Fibroblast of villous mesenchyme (primary cell): ENCODE measurements around the gene IFT80. TPM values are rescaled to one million over a fixed set of nuclear protein-coding genes. Genes with fewer than 3 reads are reported as not detected.

Experiments
- DNase-seq: peaks from one replicate; pipeline ENCODE4 v3.0.0-alpha.2; 2010; ENCODE audit warnings: low read depth
- H3K4me3 ChIP-seq: 2 replicates; pipeline ENCODE4 v1.5.1; 2011; ENCODE audit warnings: low read depth, mild to moderate bottlenecking, low read length
- CTCF ChIP-seq: IDR thresholded peaks from 2 replicates; pipeline ENCODE4 v1.5.1; 2012; ENCODE audit warnings: low read depth, mild to moderate bottlenecking, low read length; ENCODE audit not compliant: insufficient read depth
- total RNA-seq: library from RNA; depleted of rRNA; stranded (reverse); fragments of >200 nt; gene quantifications from 2 replicates; pipeline ENCODE4 v1.2.3, GENCODE V29; 2012

The IFT80 gene
- total RNA-seq, 1 donor: 47.9 TPM

GRCh38 chr3:160225176-160226025 lies 173.6 kb downstream of the IFT80 start, which contains the start of gene C3orf80:
Gene C3orf80, plus strand, starts transcription at chr3:160225422. Its CDS starts 214 bp downstream, at chr3:160225636.
- TF ChIP-seq CTCF: no peak
- H3K4me3 ChIP-seq: peak within 1 kb of the TSS; percentile 53
- peak; percentile 30 for DNase-seq

GRCh38 chr3:160224811-160225175 lies 174.2 kb downstream of the IFT80 start:
- H3K4me3 ChIP-seq: peak overlapping the region; percentile 53
- TF ChIP-seq CTCF: no peak
- no peak for DNase-seq

- no peak for TF ChIP-seq CTCF
These were observed 174.8 kb downstream of the IFT80 start for GRCh38 chr3:160224256-160224655.

DNA sequence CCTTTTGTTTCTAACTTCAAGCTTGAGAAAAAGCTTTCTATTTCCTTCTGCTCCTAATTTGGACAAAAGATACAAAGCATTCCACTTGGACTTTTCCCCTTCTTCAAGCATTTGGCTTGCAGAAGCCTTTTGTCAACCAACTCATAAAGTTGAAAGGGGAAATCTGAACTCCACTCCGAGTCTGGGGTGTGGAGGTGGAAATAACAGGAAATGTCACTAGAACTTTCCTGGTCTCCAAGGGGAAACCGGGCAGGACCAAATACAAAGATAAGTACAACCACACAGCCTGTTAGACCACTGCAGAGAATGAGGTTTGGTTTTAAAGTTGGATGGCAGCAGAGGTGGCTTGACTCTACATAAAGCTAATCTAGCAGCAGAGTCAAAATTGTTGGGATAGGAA lies 178.0 kb downstream of the IFT80 start:
- no peak overlapping the region for H3K4me3 ChIP-seq
- DNase-seq: no peak
- no peak for TF ChIP-seq CTCF

More at GRCh38 chr3:160224256-160224655, 174.8 kb downstream of the IFT80 start:
- DNase-seq: no peak
- no peak overlapping the region for H3K4me3 ChIP-seq

DNA sequence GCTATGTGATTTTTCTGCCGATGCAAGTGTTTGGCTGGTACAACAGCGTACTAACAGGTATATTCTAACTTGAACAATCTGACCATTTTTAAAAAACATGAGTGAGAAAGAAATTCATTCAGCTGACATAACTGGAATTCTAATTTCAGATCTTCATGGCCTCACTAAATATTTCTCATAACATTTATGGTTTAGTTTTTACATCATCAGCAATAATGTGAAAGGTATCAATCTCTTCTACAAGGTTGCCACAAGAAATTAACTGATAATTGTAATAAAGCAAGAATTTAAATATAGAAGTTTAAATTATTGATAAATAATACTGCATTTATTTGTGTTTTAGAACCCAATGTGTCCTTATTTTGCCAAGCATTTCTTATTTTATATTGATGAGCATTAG lies 179.0 kb downstream of the IFT80 start:
- DNase-seq: no peak
- H3K4me3 ChIP-seq: no peak overlapping the region
- no peak for TF ChIP-seq CTCF

- H3K4me3 ChIP-seq: no peak overlapping the region
- no peak for DNase-seq
- no peak for TF ChIP-seq CTCF
These were observed 180.9 kb downstream of the IFT80 start for GRCh38 chr3:160218136-160218535.
